SK-N-SH treated with all-trans-retinoic acid at 6 μM for 48 hours (cell line): ENCODE data around the gene LDHD.

ENCODE experiments used
- ATAC-seq: fragments of 200-7000 bp; cut with Tn5 transposase; 3 replicates; pipeline ENCODE4 v1.9.1; 2020; ENCODE audit warnings: mild to moderate bottlenecking, moderate library complexity
- ARNTL ChIP-seq: fragments of 450-650 bp; formaldehyde crosslinking; IDR thresholded peaks from 2 replicates; pipeline ENCODE4 v1.5.0; 2020; ENCODE audit warnings: low read depth, mild to moderate bottlenecking, moderate library complexity, borderline replicate concordance
- BACH2 ChIP-seq: fragments of 250-450 bp; sonication (Bioruptor Pico); IDR thresholded peaks from 2 replicates; pipeline ENCODE4 v1.9.0; 2021; ENCODE audit warnings: mild to moderate bottlenecking, borderline replicate concordance
- CSDC2 ChIP-seq: fragments of 250-450 bp; sonication (Bioruptor Pico); IDR thresholded peaks from 2 replicates; pipeline ENCODE4 v1.5.0; 2020; ENCODE audit warnings: mild to moderate bottlenecking, moderate library complexity
- ESRRG ChIP-seq: fragments of 250-450 bp; sonication (Bioruptor Pico); IDR thresholded peaks from 2 replicates; pipeline ENCODE4 v1.6.1; 2021; ENCODE audit warnings: mild to moderate bottlenecking
- GLIS3 ChIP-seq: fragments of 250-450 bp; sonication (Bioruptor Pico); IDR thresholded peaks from 2 replicates; pipeline ENCODE4 v1.5.0; 2020; ENCODE audit warnings: mild to moderate bottlenecking, moderate library complexity
- ISL1 ChIP-seq: fragments of 250-450 bp; sonication (Bioruptor Pico); IDR thresholded peaks from 2 replicates; pipeline ENCODE4 v2.1.2; 2022; ENCODE audit warnings: mild to moderate bottlenecking, moderate library complexity
- OSR1 ChIP-seq: fragments of 250-450 bp; sonication (Bioruptor Pico); IDR thresholded peaks from 2 replicates; pipeline ENCODE4 v1.8.0; 2022; ENCODE audit warnings: moderate library complexity, mild to moderate bottlenecking, inconsistent platforms
- PPARA ChIP-seq: fragments of 250-450 bp; sonication (Bioruptor Pico); IDR thresholded peaks from 2 replicates; pipeline ENCODE4 v1.5.0; 2020; ENCODE audit warnings: mild to moderate bottlenecking, borderline replicate concordance
- RARB ChIP-seq: fragments of 250-450 bp; sonication (Bioruptor Pico); IDR thresholded peaks from 2 replicates; pipeline ENCODE4 v1.8.0; 2021; ENCODE audit warnings: mild to moderate bottlenecking, moderate library complexity
- TOX ChIP-seq: fragments of 250-450 bp; sonication (Bioruptor Pico); IDR thresholded peaks from 2 replicates; pipeline ENCODE4 v1.8.0; 2021; ENCODE audit warnings: mild to moderate bottlenecking, moderate library complexity, borderline replicate concordance
- ZC3H10 ChIP-seq: fragments of 250-450 bp; sonication (Bioruptor Pico); IDR thresholded peaks from 2 replicates; pipeline ENCODE4 v1.5.1; 2021; ENCODE audit warnings: mild to moderate bottlenecking, moderate library complexity
- ZFP3 ChIP-seq: fragments of 250-450 bp; sonication (Bioruptor Pico); IDR thresholded peaks from 2 replicates; pipeline ENCODE4 v1.5.0; 2020; ENCODE audit warnings: mild to moderate bottlenecking, moderate library complexity
- ZNF565 ChIP-seq: fragments of 450-650 bp; formaldehyde crosslinking; conservative IDR thresholded peaks from 2 replicates; pipeline ENCODE4 v1.5.0; 2020; ENCODE audit warnings: low read depth, mild to moderate bottlenecking, moderate library complexity
- ZNF70 ChIP-seq: fragments of 450-650 bp; formaldehyde crosslinking; IDR thresholded peaks from 2 replicates; pipeline ENCODE4 v1.5.0; 2020; ENCODE audit warnings: mild to moderate bottlenecking, moderate library complexity
- ZNF8 ChIP-seq: fragments of 450-650 bp; formaldehyde crosslinking; IDR thresholded peaks from 2 replicates; pipeline ENCODE4 v1.5.0; 2020; ENCODE audit warnings: mild to moderate bottlenecking, moderate library complexity
- TF ChIP-seq, protein P1 (sequence below): fragments of 250-450 bp; sonication (Bioruptor Pico); IDR thresholded peaks from 2 replicates; pipeline ENCODE4 v1.5.1; 2021; ENCODE audit warnings: mild to moderate bottlenecking, moderate library complexity
- TF ChIP-seq, protein P2 (sequence below): fragments of 250-450 bp; sonication (Bioruptor Pico); IDR thresholded peaks from 2 replicates; pipeline ENCODE4 v1.8.0; 2020; ENCODE audit warnings: mild to moderate bottlenecking, moderate library complexity, borderline replicate concordance
- TF ChIP-seq, protein P3 (sequence below): fragments of 250-450 bp; sonication (Bioruptor Pico); IDR thresholded peaks from 2 replicates; pipeline ENCODE4 v1.5.0; 2020; ENCODE audit warnings: mild to moderate bottlenecking, moderate library complexity
- TF ChIP-seq, protein P4 (sequence below): fragments of 250-450 bp; sonication (Bioruptor Pico); IDR thresholded peaks from 2 replicates; pipeline ENCODE4 v1.8.0; 2021; ENCODE audit warnings: low read depth, mild to moderate bottlenecking, moderate library complexity, borderline replicate concordance

The LDHD gene

DNA sequence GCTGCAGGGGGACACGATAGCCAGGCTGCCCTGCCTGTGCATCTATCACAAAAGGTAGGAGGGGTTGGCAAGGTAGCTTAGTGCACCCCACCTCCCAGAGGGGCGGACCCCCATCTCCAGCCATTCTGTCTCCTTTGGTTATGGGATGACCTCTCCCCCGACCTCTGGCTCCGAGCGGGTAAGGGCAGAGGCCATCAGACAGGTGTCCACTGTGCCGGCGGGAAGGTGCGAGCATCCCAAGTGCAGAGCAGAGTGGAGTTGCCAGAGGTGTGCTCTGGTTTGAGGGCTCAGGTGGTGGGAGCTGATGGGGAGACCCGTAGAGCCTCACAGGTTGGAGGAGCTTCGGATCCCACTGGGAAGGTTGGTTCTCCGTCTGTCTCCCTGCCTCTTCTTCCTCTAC, 11.7 kb downstream of the LDHD start:
- TF ChIP-seq ESRRG: no peak
- no peak for TF ChIP-seq BACH2 (CRISPR knock-in tag)
- TF ChIP-seq ZNF70: no peak
- no peak for TF ChIP-seq PPARA (CRISPR knock-in tag)
- TF ChIP-seq, protein P1, sequence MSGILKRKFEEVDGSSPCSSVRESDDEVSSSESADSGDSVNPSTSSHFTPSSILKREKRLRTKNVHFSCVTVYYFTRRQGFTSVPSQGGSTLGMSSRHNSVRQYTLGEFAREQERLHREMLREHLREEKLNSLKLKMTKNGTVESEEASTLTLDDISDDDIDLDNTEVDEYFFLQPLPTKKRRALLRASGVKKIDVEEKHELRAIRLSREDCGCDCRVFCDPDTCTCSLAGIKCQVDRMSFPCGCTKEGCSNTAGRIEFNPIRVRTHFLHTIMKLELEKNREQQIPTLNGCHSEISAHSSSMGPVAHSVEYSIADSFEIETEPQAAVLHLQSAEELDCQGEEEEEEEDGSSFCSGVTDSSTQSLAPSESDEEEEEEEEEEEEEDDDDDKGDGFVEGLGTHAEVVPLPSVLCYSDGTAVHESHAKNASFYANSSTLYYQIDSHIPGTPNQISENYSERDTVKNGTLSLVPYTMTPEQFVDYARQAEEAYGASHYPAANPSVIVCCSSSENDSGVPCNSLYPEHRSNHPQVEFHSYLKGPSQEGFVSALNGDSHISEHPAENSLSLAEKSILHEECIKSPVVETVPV (CRISPR knock-in tag): no peak
- ATAC-seq: no peak

DNA sequence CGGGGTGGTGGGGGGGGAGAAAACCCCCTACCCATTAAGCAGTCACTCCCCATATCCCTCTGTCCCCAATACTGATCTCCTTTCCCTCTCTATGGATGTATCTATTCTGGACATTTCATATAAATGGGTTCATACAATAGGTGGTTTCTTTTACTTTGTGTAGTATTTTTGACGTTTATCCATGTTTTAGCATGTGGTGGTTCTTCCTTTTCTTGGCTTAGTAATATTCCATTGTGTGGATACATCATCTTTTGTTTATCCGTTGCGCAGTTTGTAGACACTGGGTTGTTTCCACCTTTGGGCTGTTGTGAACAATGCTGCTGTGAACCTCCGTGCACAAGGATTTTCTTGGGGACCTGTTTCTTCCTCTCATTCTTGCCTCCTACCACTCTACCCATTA, 12.6 kb downstream of the LDHD start:
- TF ChIP-seq ZFP3 (CRISPR knock-in tag) (no peak), ZC3H10 (no peak), ISL1 (CRISPR knock-in tag) (no peak), TOX (CRISPR knock-in tag) (no peak), BACH2 (CRISPR knock-in tag) (no peak), CSDC2 (CRISPR knock-in tag) (no peak), RARB (CRISPR knock-in tag) (no peak), ARNTL (no peak), ZNF8 (CRISPR knock-in tag) (no peak), OSR1 (CRISPR knock-in tag) (no peak), GLIS3 (CRISPR knock-in tag) (no peak), PPARA (CRISPR knock-in tag) (no peak), ZNF70 (no peak), ESRRG (no peak), ZNF565 (CRISPR knock-in tag) (no peak)
- TF ChIP-seq, protein P2, sequence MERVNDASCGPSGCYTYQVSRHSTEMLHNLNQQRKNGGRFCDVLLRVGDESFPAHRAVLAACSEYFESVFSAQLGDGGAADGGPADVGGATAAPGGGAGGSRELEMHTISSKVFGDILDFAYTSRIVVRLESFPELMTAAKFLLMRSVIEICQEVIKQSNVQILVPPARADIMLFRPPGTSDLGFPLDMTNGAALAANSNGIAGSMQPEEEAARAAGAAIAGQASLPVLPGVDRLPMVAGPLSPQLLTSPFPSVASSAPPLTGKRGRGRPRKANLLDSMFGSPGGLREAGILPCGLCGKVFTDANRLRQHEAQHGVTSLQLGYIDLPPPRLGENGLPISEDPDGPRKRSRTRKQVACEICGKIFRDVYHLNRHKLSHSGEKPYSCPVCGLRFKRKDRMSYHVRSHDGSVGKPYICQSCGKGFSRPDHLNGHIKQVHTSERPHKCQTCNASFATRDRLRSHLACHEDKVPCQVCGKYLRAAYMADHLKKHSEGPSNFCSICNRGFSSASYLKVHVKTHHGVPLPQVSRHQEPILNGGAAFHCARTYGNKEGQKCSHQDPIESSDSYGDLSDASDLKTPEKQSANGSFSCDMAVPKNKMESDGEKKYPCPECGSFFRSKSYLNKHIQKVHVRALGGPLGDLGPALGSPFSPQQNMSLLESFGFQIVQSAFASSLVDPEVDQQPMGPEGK (CRISPR knock-in tag): no peak
- TF ChIP-seq, protein P3, sequence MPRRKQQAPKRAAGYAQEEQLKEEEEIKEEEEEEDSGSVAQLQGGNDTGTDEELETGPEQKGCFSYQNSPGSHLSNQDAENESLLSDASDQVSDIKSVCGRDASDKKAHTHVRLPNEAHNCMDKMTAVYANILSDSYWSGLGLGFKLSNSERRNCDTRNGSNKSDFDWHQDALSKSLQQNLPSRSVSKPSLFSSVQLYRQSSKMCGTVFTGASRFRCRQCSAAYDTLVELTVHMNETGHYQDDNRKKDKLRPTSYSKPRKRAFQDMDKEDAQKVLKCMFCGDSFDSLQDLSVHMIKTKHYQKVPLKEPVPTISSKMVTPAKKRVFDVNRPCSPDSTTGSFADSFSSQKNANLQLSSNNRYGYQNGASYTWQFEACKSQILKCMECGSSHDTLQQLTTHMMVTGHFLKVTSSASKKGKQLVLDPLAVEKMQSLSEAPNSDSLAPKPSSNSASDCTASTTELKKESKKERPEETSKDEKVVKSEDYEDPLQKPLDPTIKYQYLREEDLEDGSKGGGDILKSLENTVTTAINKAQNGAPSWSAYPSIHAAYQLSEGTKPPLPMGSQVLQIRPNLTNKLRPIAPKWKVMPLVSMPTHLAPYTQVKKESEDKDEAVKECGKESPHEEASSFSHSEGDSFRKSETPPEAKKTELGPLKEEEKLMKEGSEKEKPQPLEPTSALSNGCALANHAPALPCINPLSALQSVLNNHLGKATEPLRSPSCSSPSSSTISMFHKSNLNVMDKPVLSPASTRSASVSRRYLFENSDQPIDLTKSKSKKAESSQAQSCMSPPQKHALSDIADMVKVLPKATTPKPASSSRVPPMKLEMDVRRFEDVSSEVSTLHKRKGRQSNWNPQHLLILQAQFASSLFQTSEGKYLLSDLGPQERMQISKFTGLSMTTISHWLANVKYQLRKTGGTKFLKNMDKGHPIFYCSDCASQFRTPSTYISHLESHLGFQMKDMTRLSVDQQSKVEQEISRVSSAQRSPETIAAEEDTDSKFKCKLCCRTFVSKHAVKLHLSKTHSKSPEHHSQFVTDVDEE (CRISPR knock-in tag): no peak
- TF ChIP-seq, protein P1 (CRISPR knock-in tag): no peak
- no peak for ATAC-seq

DNA sequence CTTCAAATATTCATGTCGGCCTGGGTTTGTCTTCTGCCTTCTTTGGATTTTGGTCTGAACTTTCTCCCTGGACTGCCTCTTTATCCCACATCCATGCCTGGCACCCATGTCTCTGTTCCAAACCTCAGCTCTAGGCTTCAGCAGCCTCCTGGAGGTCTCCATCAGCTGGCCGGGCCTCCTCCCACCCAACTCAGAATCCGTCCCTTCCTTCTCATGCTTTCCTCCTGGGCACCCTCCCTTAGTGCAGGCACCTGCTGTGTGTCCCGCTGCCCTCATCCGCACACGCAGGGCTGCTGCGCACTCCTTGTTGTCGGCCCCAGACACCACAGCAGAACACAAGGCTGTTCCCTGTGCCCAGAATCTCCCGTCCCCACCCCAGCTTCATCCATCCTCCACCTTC, 14.0 kb downstream of the LDHD start:
- no peak for ATAC-seq
- TF ChIP-seq ESRRG (no peak), BACH2 (CRISPR knock-in tag) (no peak), ZNF8 (CRISPR knock-in tag) (no peak), OSR1 (CRISPR knock-in tag) (no peak), ZNF70 (no peak), RARB (CRISPR knock-in tag) (no peak), PPARA (CRISPR knock-in tag) (no peak), ZC3H10 (no peak)
- TF ChIP-seq, protein P1 (CRISPR knock-in tag): no peak
- TF ChIP-seq, protein P4, sequence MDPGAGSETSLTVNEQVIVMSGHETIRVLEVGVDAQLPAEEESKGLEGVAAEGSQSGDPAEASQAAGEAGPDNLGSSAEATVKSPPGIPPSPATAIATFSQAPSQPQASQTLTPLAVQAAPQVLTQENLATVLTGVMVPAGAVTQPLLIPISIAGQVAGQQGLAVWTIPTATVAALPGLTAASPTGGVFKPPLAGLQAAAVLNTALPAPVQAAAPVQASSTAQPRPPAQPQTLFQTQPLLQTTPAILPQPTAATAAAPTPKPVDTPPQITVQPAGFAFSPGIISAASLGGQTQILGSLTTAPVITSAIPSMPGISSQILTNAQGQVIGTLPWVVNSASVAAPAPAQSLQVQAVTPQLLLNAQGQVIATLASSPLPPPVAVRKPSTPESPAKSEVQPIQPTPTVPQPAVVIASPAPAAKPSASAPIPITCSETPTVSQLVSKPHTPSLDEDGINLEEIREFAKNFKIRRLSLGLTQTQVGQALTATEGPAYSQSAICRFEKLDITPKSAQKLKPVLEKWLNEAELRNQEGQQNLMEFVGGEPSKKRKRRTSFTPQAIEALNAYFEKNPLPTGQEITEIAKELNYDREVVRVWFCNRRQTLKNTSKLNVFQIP: no peak
- TF ChIP-seq, protein P3 (CRISPR knock-in tag): no peak
